Measurements from ENCODE around the gene SERPINB3.

DNA sequence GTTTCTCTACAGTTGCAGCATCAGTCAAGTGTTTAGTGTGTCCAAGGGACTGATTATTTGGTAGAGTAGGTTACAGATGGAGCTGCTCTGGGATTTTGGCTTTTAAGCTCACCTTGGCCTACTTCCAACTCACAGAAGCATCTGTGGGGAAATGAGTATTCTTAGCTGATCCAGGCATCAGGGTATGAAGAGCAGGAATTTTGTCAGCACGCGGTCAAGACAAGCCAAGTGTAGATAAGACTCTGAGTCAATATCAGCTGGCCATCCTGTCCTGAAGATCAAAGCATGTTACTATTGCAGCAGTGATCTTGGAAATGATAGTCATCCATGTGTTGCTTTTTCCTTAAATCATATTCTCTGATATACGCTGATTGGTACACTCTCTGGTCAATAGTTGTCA lies 42.0 kb downstream of the SERPINB3 start:
- no peak for TF ChIP-seq EZH2 (IDR thresholded peaks at IDR 0.05; ENCODE audit: borderline replicate concordance, insufficient read depth, low read depth, low read length, poor library complexity, severe bottlenecking)
- TF ChIP-seq, protein P1, sequence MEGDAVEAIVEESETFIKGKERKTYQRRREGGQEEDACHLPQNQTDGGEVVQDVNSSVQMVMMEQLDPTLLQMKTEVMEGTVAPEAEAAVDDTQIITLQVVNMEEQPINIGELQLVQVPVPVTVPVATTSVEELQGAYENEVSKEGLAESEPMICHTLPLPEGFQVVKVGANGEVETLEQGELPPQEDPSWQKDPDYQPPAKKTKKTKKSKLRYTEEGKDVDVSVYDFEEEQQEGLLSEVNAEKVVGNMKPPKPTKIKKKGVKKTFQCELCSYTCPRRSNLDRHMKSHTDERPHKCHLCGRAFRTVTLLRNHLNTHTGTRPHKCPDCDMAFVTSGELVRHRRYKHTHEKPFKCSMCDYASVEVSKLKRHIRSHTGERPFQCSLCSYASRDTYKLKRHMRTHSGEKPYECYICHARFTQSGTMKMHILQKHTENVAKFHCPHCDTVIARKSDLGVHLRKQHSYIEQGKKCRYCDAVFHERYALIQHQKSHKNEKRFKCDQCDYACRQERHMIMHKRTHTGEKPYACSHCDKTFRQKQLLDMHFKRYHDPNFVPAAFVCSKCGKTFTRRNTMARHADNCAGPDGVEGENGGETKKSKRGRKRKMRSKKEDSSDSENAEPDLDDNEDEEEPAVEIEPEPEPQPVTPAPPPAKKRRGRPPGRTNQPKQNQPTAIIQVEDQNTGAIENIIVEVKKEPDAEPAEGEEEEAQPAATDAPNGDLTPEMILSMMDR (IDR thresholded peaks at IDR 0.05), result no peak

Data from B cell (primary cell).